BLaER1 treated with 17β-estradiol and CSF1 and Interleukin-3, amounts not matched to agents 10 nM and 100 nM (cell line): ENCODE measurements around the gene ATF3.
A peak's percentile ranks its signal among the peaks of the same experiment; 100 is the strongest.

Experiments used
- H3K27ac ChIP-seq, 11 experiments: shearing (Covaris generic); formaldehyde crosslinking; 2 replicates each; pipeline ENCODE4 v1.8.1; 2022
- H3K27me3 ChIP-seq, 11 experiments: shearing (Covaris generic); formaldehyde crosslinking; 2 replicates each; pipeline ENCODE4 v1.8.1; 2022
- H3K36me3 ChIP-seq, 11 experiments: shearing (Covaris generic); formaldehyde crosslinking; 2 replicates each; pipeline ENCODE4 v1.8.1; 2022
- H3K4me1 ChIP-seq, 10 experiments: shearing (Covaris generic); formaldehyde crosslinking; 2 replicates each; pipeline ENCODE4 v1.8.1; 2022
- H3K4me2 ChIP-seq, 11 experiments: shearing (Covaris generic); formaldehyde crosslinking; 2 replicates each; pipeline ENCODE4 v1.8.1; 2022
- H3K4me3 ChIP-seq, 10 experiments: shearing (Covaris generic); formaldehyde crosslinking; 2 replicates each; pipeline ENCODE4 v1.8.1; 2022
- H3K9ac ChIP-seq, 11 experiments: shearing (Covaris generic); formaldehyde crosslinking; 2 replicates each; pipeline ENCODE4 v1.8.1; 2022
- H3K9me3 ChIP-seq, 11 experiments: shearing (Covaris generic); formaldehyde crosslinking; replicated peaks in 1 of 11; 2 replicates each; pipeline ENCODE4 v1.8.1; 2022
- H4K20me1 ChIP-seq, 11 experiments: shearing (Covaris generic); formaldehyde crosslinking; 2 replicates each; pipeline ENCODE4 v1.8.1; 2022
- Cebpa-rat ChIP-seq, 11 experiments: shearing (Covaris generic); IDR thresholded peaks; 2 replicates each; pipeline ENCODE4 v1.8.1; 2022

ATF3 gene

GRCh38 chr1:212582808-212583615 lies 25.5 kb upstream of the ATF3 start:
- no peaks in the 10 kb centered on the region for H3K9me3 ChIP-seq
- H3K9ac ChIP-seq = no peak overlapping the region
- H3K4me2 ChIP-seq = no peak overlapping the region

GRCh38 chr1:212583643-212584042 lies 24.9 kb upstream of the ATF3 start:
- H3K27ac ChIP-seq = no peak overlapping the region
- H3K27me3 ChIP-seq = no peaks in the 10 kb centered on the region
- no peaks in the 10 kb centered on the region for H3K9me3 ChIP-seq
- H3K4me3 ChIP-seq = no peak overlapping the region
- H3K4me2 ChIP-seq = no peak overlapping the region
- no peaks in the 10 kb centered on the region for H4K20me1 ChIP-seq
- H3K4me1 ChIP-seq = peaks cover 0 to 6% (median 0%) of the 10 kb centered on the region in 10 experiments; a peak in 6 of 20 replicates
- no peak overlapping the region for H3K9ac ChIP-seq
- TF ChIP-seq Cebpa-rat (IDR thresholded peaks at IDR 0.05) = no peak
- H3K36me3 ChIP-seq = no peaks in the 10 kb centered on the region

More at GRCh38 chr1:212582808-212583615, 25.5 kb upstream of the ATF3 start:
- peaks cover 0 to 12% (median 2%) of the 10 kb centered on the region in 10 experiments; a peak in 6 of 20 replicates for H3K4me1 ChIP-seq
- no peaks in the 10 kb centered on the region for H3K27me3 ChIP-seq
- H3K36me3 ChIP-seq = no peaks in the 10 kb centered on the region
- H4K20me1 ChIP-seq = no peaks in the 10 kb centered on the region
- H3K27ac ChIP-seq = no peak overlapping the region
- no peak for TF ChIP-seq Cebpa-rat (IDR thresholded peaks at IDR 0.05)
- no peak overlapping the region for H3K4me3 ChIP-seq

DNA sequence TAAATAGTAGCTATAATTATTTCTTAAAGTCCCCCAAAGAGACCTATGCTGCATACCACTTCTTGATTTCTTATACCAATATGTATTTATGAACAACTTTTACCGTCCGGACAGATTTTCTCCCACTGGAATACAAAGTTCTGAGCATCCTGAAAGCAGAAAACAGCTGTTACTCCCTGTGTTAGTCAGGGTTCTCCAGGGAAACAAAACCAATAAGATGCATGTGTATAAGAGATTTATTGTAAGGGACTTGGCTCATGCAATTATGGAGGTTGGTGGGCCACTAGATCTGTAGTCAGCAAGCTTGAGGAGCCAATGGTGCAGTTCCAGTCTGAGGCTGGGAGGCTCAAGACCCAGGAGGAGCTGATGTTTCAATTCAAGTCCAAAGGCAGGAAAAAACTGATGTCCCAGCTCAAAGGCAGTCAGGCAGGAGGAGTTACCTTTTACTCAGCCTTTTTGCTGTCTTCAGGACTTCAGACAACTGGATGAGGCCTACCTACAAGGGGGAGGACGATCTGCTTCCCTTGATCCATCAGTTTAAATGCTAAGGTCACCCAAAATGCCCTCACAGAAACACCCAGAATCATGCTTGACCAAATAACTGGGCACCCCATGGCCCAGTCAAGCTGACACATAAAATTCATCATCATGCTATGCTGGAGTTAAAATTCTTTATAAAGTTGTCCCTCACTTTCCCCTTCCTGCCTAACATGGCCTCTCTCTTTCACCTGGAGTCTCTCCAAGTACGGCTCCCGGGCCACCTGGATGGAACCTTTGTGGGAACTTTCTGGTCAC lies 24.3 kb upstream of the ATF3 start:
- Histone ChIP-seq H3K36me3 (no peaks in the 10 kb centered on the region), H3K9me3 (no peaks in the 10 kb centered on the region), H3K27me3 (no peaks in the 10 kb centered on the region), H3K4me3 (no peak overlapping the region), H4K20me1 (no peaks in the 10 kb centered on the region), H3K9ac (no peak overlapping the region), H3K4me2 (no peak overlapping the region), H3K4me1 (peaks cover 0 to 5% (median 0%) of the 10 kb centered on the region in 10 experiments; a peak in 3 of 20 replicates), H3K27ac (no peak overlapping the region)
- TF ChIP-seq Cebpa-rat (IDR thresholded peaks at IDR 0.05) = no peak

GRCh38 chr1:212585210-212585609 lies 23.4 kb upstream of the ATF3 start:
- H3K36me3 ChIP-seq = no peaks in the 10 kb centered on the region
- H3K27me3 ChIP-seq = no peaks in the 10 kb centered on the region
- no peaks in the 10 kb centered on the region for H3K9me3 ChIP-seq
- H3K4me2 ChIP-seq = no peak overlapping the region
- no peak overlapping the region for H3K9ac ChIP-seq
- TF ChIP-seq Cebpa-rat (IDR thresholded peaks at IDR 0.05) = no peak
- H4K20me1 ChIP-seq = no peaks in the 10 kb centered on the region
- H3K4me1 ChIP-seq = peaks cover 0 to 4% (median 0%) of the 10 kb centered on the region in 10 experiments; a peak in 4 of 20 replicates
- H3K27ac ChIP-seq = no peak overlapping the region
- no peak overlapping the region for H3K4me3 ChIP-seq

- Histone ChIP-seq H3K9me3 (no peaks in the 10 kb centered on the region), H3K36me3 (no peaks in the 10 kb centered on the region), H3K4me3 (no peak overlapping the region), H3K9ac (no peak overlapping the region), H3K4me2 (peak overlapping the region in 3 of 11 experiments; percentile 5 to 30 (median 24); a peak in 1 of 22 replicates), H4K20me1 (no peaks in the 10 kb centered on the region), H3K4me1 (peaks cover 0 to 4% (median 0%) of the 10 kb centered on the region in 10 experiments; a peak in 2 of 20 replicates), H3K27ac (no peak overlapping the region), H3K27me3 (no peaks in the 10 kb centered on the region)
- TF ChIP-seq Cebpa-rat (IDR thresholded peaks at IDR 0.05) = no peak
Observed at GRCh38 chr1:212586206-212587015, 22.1 kb upstream of the ATF3 start.

- H3K36me3 ChIP-seq = no peaks in the 10 kb centered on the region
- no peaks in the 10 kb centered on the region for H3K27me3 ChIP-seq
- peaks cover 0 to 4% (median 0%) of the 10 kb centered on the region in 10 experiments; a peak in 2 of 20 replicates for H3K4me1 ChIP-seq
- H3K9me3 ChIP-seq = no peaks in the 10 kb centered on the region
- no peak overlapping the region for H3K4me3 ChIP-seq
- TF ChIP-seq Cebpa-rat (IDR thresholded peaks at IDR 0.05) = no peak
- no peak overlapping the region for H3K27ac ChIP-seq
- H3K4me2 ChIP-seq = peak overlapping the region in 3 of 11 experiments; percentile 5 to 30 (median 24); a peak in 1 of 22 replicates
- no peaks in the 10 kb centered on the region for H4K20me1 ChIP-seq
- no peak overlapping the region for H3K9ac ChIP-seq
Observed at GRCh38 chr1:212587016-212587887, 21.3 kb upstream of the ATF3 start.

DNA sequence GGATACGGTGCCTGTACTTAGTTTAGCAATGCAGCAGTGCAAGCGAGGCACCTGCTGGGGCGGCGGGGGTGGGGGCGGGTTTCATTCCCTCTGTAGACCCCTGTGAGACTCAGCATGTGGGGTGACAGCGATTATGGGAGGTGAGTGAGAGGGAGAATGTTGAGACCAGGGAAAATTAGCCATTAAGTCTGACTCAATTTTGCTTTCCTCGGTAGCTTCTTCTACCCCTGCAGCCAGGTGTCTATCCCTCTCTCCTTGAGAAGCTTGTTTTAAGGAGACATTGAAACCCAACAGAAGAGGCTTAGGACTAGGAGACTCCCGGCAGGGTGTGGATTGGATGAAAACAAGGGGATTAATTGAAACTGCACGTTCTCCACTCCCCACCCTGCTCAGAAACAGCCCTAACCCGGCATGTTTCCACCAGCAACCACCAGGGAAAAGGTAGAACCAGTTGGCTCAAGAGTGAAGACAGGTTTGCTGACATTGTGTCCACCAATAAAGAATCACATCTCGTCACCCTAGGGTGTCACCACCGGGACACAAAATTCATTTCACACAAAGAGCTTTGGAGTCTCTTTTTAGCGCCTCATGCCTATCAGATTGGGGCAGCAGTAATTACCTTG lies 20.6 kb upstream of the ATF3 start:
- Histone ChIP-seq H3K9me3 (no peaks in the 10 kb centered on the region), H3K4me3 (no peak overlapping the region), H4K20me1 (no peaks in the 10 kb centered on the region), H3K4me2 (no peak overlapping the region), H3K27me3 (no peaks in the 10 kb centered on the region), H3K27ac (no peak overlapping the region), H3K9ac (no peak overlapping the region), H3K4me1 (peaks cover 0 to 4% (median 0%) of the 10 kb centered on the region in 10 experiments; a peak in 2 of 20 replicates), H3K36me3 (no peaks in the 10 kb centered on the region)
- TF ChIP-seq Cebpa-rat (IDR thresholded peaks at IDR 0.05) = no peak

DNA sequence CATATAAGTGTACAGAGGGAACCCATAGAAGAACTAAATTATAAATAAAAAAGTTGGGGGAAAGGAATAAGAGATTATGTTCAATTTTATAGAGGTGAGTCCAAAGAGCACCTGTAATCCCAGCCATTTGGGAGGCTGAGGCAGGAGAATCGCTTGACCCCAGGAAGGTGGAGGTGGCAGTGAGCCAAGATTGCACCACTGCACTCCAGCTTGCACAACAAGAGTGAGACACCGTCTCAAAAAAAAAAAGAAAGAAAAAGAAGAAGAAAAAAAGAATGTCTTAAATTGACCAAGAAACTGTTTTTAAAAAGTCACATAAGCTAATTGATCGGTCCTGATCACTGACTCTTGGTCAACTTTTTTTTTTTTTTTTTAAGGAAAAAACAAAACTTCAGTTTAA lies 19.1 kb upstream of the ATF3 start:
- Histone ChIP-seq H3K36me3 (no peaks in the 10 kb centered on the region), H3K9ac (no peak overlapping the region), H3K27me3 (no peaks in the 10 kb centered on the region), H3K27ac (no peak overlapping the region), H4K20me1 (no peaks in the 10 kb centered on the region), H3K4me3 (no peak overlapping the region), H3K4me1 (peaks cover 0 to 4% (median 0%) of the 10 kb centered on the region in 10 experiments; a peak in 2 of 20 replicates), H3K9me3 (no peaks in the 10 kb centered on the region), H3K4me2 (no peak overlapping the region)
- TF ChIP-seq Cebpa-rat (IDR thresholded peaks at IDR 0.05) = no peak
